Measurements from ENCODE around the gene SUMO2.
A peak's percentile ranks its signal among the peaks of the same experiment; 100 is the strongest.
"Not testable (repeated sequence)": the region's sequence is repeated elsewhere in the genome, so short reads cannot be mapped to it uniquely, and the experiment has no call there.

SUMO2 gene

DNA sequence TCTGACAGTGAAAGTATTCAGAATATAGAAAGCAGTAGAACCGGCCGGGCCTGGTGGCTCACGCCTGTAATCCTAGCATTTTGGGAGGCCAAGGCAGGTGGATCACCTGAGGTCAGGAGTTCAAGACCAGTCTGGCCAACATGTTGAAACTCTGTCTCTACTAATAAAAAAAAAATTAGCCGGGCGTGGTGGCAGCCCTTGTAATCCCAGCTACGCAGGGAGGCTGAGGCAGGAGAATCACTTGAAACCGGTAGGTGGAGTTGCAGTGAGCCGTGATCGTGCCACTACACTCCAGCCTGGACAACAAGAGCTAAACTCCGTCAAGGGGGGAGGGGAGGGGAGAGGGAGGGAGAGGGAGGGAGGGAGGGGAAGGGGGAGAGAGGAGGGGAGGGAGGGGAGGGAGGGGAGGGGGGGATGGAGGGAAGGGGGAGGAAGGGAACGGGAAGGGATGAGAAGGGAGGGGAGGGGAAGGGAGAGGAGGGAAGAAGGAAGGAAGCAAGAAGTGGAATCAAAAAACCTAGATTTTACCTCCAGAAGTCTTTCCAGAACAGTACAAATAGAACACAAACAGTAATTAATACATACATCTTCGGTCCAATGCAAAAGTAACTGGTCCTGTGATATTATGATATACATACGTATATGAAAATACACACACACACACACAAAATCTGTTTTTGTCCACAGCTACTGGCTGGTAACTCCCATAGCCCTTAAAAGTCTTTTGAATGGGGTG, 40.4 kb downstream of the SUMO2 start:
- no peak for DNase-seq

DNA sequence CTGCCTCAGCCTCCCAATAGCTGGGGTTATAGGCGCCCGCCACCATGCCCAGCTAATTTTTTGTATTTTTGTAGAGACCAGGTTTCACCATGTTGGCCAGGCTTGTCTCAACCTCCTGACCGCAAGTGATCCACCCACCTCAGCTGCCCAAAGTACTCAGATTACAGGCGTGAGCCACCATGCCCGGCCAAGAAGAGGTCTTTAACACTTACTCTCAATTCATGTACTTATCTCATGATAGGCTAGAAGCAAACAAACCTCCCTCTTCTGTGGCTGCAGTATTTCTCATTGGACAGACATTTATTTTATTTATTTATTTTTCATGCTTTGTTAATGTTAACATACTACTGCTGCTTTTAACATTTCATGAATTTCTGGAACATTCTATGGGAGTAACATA, 44.2 kb downstream of the SUMO2 start:
- no peak for DNase-seq

DNA sequence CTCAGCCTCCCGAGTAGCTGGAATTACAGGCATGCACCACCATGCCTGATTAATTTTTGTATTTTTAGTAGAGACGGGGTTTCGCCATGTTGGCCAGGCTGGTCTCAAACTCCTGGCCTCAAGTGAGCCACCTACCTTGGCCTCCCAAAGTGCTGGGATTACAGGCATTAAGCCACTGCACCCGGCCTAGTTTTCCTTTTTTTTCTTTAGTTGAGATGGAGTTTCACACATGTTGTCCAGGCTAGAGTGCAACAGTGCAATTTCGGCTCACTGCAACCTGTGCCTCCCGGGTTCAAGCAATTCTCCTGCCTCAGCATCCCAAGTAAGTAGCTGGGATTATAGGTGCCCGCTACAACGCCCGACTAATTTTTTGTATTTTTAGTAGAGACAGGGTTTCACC, 45.0 kb downstream of the SUMO2 start:
- not testable (repeated sequence) for DNase-seq

DNA sequence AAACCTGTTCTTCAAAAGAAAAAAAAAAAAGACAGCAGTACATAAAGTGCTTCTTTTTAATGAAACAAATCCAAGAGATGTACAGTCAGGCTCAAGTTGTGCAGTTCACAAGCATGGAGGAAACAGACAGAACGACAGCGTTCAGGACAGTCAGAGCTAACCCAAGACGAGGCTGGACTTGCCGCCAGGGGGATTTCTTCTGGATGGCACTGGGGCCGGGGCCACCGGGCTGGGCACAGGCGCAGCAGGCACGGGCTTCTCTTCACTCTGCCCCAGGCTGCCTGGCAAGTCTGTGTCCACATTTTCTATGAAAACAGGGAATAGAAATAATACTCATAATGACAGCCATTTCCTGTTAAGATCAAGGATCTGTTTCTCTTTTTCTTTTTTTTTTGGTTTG, 46.8 kb downstream of the SUMO2 start:
- no peak for DNase-seq

DNA sequence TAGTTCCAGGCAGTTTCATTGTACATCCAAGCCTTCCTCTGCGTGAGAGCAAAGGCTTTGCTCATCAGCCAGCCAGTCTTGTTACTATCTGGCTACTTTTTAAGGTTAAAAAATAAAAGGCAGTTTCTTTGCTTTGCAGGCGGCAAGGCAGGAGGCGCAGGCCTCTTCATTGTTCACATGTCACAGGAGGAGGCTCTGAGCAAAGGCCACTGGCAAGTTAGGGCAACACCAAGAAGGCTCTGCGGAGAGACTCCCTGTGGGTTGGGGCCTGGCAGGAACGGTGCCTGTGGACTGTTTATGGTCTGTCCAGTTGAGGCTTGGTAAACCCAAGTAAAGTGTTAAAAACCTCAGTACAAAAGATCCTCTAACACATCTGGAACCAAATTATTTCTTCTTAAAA, 47.3 kb downstream of the SUMO2 start:
- no peak for DNase-seq

DNA sequence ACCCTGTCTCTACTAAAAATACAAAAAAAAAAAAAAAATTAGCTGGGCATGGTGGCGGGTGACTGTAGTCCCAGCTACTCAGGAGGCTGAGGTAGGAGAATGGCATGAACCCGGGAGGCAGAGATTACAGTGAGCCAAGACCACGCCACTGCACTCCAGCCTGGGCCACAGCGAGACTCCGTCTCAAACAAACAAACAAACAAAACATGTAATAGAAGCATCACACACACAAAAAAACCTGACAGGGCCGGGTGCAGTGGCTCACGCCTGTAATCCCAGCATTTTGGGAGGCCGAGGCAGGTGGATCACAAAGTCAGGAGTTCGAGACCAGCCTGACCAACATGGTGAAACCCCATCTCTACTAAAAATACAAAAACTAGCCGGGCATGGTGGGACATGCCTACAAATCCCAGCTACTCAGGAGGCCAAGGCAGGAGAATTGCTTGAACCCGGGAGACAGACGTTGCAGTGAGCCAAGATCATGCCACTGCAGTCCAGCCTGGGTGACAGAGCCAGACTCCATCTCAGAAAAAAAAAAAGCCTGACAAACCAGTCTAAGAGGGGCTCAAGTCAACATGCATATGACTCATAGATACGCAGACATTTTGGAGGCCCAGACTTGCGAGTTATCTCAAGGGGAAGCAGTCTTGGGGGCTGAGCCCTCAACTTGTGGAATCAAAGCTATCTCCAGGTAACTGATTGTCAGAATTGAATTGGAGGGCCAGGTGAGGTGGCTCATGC, 49.0 kb downstream of the SUMO2 start:
- DNase-seq: not testable (repeated sequence)

DNA sequence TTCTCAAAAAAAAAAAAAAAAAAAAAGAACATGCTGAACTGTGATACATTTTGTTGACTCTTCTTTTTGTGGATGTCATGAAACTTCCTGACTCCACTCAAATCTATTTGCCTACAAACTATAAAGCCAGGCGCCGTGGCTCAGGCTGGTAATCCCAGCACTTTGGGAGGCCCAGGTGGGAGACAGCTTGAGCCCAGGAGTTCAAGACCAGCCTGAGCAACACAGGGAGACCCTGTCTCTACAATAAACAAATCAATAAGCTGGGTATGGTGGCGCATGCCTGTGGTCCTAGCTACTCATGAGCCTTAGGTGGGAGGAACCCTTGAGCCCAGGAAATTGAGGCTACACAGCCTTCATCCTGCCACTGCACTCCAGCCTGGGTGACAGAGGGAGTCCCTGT, 49.8 kb downstream of the SUMO2 start:
- no peak for DNase-seq

DNA sequence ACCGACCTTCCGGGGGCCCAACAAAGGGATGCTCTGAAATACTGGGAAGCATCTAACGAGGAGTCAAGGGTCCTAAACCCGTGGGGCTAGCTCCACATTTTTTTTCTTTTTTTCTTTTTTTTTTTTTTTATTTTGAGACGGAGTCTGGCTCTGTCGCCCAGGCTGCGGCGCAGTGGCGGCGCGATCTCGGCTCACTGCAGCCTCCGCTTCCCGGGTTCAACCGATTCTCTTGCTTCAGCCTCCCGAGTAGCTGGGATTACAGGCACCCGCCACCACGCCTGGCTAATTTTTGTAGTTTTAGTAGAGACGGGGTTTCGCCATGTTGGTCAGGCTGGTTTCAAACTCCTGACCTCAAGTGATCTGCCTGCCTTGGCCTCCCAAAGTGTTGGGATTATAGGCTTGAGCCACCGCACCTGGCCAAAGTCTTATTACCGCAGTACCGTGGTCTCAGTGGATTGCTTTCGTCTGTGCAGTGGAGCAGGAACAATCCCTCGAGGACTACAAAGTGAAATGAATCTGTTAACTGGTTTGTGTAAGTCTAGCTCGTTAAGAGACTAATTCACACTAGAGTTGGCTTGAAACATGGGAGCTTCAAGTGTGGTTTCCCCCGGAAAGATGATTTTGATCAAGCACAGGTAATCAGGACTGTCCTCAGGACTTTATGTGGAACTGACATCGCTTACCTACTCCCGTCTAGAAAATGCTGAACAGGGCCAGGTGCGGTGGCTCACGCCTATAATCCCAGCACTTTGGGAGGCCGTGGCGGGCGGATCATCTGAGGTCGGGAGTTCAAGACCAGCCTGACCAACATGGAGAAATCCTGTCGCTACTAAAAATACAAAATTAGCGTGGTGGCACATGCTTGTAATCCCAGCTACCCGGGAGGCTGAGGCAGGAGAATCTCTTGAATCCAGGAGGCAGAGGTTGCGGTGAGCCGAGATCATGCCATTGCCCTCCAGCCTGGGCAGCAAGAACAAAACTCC, 50.5 kb downstream of the SUMO2 start:
- DNase-seq: not testable (repeated sequence)

DNA sequence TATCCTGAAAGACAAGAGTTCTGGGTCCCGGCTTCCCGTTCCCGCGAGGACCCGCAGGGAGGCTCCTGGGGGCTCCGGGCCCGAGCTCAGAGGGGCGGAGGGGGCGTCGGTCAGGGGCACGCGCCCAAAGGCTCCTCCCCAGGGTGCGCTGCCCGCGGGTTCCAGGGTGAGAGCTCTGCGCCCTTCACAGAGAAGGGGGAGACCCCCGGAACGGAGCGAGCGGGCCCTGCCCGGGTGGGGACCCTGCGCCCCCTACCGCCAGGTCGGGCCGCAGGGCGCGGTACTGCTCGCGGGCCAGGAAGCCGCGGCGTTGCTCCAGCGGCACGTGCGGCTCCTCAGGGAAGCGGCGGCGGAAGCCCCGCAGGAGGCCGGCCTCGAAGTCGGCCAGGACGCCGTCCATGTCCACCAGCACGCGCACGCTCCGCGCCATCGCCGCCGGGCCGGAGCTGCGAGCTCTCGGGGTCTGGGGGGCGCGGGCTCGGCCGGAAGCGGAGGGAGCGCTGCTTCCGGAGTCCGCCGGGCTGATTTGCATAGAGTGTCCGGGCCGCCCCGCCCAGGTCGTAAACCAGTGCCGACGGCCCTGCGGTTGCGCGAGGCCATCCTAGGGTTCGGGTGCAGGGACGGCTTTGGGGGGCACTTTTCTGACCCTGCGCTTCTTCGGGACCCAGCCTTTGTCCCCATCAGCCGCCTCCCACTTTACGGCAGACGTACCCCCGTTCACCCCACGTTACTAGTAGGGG, 51.3 kb downstream of the SUMO2 start, which contains the start of gene NT5C:
Gene NT5C (minus strand): TSS at position 465 of the 740 bp plus-strand sequence. CDS start 35 bp downstream, at position 430.
- DNase-seq: peak; percentile 80

DNA sequence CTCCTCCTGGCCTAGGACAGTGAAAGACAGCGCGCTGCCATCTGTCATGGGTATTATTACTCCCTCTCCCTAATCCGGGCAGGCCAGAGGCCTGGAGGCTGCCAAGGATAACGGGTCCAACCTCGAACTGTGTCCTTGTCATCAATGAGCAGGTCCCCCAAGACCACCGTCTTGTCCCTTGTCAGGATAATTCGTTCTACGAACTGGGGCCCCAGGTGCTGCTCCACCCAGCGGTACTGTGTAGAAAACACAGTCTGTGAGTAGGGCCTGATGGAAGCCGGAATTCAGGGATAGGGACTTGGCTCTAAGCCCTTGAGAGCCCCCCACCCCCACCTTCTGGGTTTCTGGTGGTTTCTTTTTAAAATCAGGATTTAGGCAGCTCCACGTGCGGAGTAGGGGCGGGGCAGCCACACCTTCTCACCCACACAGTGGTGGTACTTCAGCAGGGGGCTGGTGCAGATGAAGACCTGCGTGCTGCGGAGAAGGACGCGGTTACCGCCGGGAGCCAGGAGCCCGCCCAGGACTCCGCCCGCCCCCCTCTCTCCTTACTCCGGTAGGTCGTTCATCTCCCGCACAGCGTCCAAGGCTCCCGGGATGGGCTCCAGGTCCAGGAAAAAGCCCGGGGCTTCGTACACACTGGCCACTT, 52.0 kb downstream of the SUMO2 start:
- peak; percentile 70 for DNase-seq

DNA sequence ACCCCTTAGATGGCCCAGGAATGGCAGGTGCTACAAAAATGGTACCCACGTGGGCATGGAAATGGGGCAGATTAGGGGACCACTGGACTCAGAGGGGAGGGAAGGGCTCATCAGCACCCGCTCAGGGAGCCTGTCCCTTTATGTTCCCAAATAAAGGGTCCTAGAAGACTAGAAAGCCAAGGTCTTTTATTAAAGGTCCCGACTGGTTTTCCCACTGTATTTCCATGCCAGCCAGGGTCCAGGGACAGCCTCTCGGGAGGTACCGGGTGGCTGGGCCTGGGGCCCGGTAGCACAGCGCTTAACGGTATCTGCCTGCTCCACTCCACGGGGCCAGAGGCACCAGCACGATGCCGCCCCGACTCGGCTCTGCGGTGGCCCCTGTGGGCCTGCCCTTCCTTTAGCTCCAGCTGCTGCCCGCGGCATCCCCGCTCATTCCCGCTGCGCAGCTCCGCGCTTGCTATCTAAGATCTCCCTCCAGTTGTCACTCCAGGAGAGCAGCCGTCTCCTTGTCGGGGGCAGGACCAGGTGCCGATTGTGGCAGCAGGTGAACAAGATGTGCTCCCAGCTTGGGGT, 52.6 kb downstream of the SUMO2 start:
- no peak for DNase-seq

DNA sequence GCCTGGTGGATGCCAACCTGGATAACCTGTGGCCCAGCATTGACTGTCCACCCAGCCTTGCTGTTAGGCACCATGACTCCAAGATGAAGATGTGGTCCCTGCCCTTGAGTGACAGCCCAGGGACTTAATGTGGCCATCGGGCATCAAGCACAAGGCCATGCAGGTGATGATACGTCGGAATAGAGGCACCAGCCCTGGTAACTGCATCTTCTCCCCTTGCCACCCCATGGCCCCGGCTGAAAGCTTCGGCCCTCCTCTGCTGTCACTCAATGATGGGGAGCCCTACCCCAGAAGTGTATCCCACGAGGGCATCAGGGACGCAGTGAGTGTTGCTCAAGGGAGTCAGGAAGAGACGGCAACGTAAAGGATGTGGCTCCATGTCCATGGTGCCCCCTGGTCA, 53.2 kb downstream of the SUMO2 start:
- DNase-seq: no peak

DNA sequence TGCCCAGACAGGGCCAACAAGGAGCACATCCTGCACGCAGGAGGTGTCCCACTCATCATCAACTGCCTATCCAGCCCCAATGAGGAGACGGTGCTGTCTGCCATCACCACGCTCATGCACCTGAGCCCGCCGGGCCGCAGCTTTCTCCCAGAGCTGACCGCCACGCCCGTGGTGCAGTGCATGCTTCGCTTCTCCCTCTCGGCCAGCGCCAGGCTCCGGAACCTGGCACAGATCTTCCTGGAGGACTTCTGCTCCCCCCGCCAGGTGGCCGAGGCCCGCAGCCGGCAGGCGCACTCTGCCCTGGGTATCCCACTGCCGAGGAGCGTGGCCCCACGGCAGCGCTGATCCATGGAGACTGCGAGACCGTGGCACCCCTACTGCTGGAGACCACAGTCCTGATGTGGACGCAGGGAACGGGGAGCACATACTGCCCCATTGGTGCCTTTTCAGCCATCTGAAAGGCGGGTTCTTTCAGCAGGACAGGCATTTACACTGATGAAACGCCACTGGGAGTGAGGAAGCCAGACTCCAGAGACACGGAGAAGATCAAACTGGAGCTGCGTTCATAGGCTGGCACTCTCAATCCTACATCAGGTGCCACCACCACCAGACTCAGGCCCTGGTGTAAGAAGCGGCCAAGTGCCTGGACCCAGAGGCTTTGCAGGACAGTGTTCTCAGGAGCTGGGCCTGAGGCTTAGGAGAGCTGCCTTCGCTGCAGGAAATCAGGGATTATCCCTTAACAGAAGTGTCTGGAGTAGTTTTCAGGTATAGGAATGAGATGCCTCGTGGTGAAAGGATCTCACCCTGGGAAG, 53.9 kb downstream of the SUMO2 start:
- no peak for DNase-seq

DNA sequence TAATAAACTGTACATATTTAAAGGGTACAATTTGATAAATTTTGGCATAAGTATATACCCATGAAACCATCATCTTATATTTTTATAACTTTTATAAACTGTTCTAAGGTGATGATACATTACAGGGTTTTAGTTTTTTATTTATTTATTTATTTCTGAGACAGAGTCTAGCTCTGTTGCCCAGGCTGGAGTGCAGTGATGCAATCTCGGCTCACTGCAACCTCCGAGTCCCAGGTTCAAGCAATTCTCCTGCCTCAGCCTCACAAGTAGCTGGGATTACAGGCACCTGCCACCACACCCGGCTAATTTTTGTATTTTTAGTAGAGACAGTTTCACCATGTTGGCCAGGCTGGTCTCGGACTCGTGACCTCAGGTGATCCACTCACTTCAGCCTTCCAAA, 54.8 kb downstream of the SUMO2 start:
- not testable (repeated sequence) for DNase-seq

DNA sequence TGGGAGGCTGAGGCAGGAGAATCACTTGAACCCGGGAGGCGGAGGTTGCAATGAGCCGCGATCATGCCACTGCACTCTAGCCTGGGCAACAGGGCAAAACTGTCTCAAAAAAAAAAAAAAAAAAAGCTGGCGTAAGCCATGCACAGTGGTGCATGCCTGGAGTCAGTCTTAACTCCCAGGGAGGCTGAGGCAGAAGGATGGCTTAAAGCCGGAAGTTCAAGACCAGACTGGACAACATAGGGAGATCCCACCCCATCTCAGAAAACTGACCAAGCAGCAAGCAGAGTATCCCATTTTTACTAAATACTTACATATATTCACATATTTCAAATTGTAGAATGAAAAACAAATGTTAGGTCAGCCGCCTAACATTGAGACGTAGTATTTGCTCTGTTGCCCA, 55.8 kb downstream of the SUMO2 start:
- no peak for DNase-seq

DNA sequence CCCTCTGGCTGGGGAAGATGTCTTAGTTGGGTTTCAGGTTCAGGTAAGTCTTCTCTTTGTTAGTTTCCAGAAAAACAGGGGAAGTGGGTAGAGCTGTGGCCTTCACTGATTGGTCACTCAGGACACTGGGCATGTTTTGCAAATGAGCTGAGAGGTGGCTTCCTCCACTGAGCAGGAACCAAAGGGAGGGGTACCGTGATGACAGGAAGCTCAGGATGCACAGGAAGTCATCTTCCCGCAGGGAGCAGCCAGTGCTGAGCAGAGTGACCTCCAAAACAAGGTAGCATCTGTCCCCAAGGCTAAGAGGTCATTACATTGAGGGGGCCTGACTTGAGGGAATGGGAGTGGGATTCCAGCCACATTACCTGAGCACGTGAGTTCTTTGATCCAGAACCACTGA, 56.8 kb downstream of the SUMO2 start:
- no peak for DNase-seq

DNA sequence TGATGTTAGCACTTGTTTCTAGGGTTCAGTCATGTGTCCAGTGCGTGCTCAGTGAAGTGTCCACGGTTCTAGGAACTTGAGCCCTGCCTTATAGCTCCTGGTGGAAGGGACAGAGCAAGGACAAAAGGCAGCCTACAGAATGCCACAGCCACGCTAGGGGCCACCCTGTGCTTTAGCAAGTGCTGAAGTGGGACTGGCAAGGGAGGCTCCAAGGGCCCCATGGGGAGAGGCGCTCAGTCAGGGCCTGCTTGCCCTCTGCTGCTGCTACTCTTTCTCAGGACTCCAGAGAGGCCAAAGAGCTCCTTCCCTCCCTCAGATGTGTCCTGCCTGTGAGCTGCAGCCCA, 58.0 kb downstream of the SUMO2 start:
- DNase-seq: no peak

DNA sequence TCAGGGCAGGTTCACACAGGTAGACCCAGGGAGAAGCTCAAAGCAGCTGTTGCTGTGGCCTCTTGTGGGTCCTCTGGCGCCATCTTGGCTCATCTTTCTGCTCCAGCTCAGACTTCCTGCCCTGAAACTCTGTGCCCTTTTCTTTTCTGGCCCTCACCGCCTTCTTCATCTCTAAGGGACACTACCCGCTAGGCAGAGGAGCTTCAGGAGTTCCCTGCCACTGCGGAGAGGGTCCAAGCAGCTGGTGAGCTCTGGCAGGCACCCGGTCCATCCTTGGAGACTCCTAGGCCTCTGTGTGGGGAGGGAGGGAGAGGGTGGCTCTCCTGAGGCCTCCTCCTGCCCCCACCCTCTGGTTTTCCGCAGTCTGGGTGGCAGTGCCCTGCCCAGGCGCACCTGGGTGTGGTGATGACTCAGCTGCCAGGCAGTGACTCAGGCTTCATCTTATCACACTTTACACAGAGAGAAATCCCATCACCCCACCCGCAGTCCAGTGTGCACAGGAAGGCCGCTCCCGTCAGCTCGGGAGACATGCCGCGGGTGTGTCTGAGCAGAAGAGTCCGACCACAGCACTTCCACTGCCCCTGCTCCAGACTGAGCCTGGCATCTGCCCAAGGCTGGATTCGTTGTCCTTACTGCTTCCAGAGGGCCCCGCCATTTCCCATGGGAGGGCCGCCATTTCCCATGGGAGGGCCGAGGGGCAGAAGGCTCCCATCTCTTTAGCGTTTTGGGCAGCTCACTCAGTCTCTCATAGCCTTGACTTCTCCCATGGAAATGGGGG, 58.5 kb downstream of the SUMO2 start:
- DNase-seq: no peak

DNA sequence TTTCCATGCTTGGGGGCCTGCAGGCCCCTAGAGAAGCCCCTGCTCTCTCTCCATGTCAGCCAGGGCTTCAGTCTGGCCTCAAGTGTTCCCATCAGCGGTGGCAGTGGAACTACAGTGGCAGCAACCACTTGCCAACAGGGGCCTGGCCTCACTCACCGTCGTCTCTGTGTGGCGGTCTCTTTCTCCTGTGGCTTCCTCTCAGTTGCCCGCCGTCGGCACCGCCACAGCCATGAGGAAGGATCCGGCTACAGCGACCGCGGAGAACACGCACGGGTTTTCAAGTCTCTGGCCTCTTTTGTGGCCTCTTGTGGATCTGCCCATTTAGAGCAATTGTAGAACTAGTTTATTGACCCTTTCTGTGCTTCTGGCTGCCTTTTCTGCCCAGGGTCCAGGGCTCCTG, 64.5 kb downstream of the SUMO2 start:
- no peak for DNase-seq

DNA sequence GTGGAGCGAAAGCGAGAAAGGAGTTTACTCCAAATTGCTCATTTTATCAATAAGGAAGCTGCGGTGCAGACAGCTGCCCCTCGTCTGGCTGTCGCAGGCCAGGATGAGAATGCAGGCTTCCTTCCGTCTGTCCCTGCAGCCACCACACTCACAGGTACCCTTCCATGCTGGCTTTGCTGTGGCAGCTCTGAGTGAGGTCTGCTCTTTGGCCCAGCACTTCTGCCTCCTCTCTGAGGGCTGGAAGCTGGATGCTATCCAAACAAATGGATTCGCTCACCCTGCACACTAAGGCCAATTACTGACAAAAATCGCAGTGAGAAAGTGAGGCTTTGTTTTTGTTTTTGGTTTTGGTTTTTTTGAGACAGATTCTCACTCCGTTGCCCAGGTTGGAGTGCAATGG, 66.0 kb downstream of the SUMO2 start:
- no peak for DNase-seq
